ENCODE measurements around the gene LPP.

DNA sequence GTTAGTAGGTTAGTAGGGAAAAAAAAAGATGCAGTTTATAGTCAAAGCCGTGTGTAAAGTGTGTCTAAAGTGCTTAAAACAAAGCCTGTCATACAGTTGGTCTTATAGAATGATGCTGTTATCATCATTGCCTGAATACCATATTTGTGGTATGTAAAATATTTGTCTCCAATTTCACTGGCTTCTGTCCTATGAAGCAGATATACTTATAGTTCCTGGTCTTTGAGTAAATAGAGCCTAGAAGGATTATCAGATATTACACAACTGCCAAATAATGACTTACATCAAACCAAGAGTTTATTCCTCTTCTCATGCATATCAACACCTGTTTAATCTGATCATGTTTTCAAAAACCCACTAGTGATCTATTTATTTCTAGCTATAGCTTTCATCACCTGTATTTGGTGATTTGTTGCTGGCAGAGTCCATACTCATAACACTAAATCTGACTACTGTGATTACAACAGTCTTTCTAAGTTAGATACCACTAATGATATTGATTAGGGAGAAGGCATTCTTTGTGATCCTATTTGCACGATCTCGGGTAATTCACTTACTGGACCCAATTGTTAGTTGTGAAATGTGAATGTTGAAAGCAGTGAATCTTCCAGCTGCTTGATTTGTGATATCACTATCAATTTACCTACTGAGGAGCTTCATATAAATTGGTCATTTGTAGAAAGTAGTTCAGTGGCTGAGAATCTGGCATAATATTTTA, 413.7 kb downstream of the LPP start:
- TF ChIP-seq, protein P1, sequence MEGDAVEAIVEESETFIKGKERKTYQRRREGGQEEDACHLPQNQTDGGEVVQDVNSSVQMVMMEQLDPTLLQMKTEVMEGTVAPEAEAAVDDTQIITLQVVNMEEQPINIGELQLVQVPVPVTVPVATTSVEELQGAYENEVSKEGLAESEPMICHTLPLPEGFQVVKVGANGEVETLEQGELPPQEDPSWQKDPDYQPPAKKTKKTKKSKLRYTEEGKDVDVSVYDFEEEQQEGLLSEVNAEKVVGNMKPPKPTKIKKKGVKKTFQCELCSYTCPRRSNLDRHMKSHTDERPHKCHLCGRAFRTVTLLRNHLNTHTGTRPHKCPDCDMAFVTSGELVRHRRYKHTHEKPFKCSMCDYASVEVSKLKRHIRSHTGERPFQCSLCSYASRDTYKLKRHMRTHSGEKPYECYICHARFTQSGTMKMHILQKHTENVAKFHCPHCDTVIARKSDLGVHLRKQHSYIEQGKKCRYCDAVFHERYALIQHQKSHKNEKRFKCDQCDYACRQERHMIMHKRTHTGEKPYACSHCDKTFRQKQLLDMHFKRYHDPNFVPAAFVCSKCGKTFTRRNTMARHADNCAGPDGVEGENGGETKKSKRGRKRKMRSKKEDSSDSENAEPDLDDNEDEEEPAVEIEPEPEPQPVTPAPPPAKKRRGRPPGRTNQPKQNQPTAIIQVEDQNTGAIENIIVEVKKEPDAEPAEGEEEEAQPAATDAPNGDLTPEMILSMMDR (conservative IDR thresholded peaks at IDR 0.05; ENCODE audit: low read depth, low read length): no peak
- no peak for TF ChIP-seq POLR2A (IDR thresholded peaks at IDR 0.05; ENCODE audit: low read depth, low read length)
- no peak for TF ChIP-seq CHD1 (IDR thresholded peaks at IDR 0.05; ENCODE audit: low read depth, low read length)
- no peak for TF ChIP-seq RFX5 (IDR thresholded peaks at IDR 0.05; ENCODE audit: low read depth, low read length)
- TF ChIP-seq CEBPB (IDR thresholded peaks at IDR 0.05; ENCODE audit: low read depth, low read length): peak; percentile 40
- TF ChIP-seq RCOR1 (IDR thresholded peaks at IDR 0.05; ENCODE audit: insufficient replicate concordance, low read length): no peak
- TF ChIP-seq, protein P2, sequence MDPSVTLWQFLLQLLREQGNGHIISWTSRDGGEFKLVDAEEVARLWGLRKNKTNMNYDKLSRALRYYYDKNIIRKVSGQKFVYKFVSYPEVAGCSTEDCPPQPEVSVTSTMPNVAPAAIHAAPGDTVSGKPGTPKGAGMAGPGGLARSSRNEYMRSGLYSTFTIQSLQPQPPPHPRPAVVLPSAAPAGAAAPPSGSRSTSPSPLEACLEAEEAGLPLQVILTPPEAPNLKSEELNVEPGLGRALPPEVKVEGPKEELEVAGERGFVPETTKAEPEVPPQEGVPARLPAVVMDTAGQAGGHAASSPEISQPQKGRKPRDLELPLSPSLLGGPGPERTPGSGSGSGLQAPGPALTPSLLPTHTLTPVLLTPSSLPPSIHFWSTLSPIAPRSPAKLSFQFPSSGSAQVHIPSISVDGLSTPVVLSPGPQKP (IDR thresholded peaks at IDR 0.05; ENCODE audit: borderline replicate concordance, low read depth, low read length): no peak
